Cerebellar nuclear complex (tissue), 1 donor: Measurements from ENCODE around the gene KPRP.

Experiments used
- DNase-seq, 2 experiments: peaks; one replicate each; lab custom pipeline; 2025; lab: John Stamatoyannopoulos, UW

The KPRP gene

DNA sequence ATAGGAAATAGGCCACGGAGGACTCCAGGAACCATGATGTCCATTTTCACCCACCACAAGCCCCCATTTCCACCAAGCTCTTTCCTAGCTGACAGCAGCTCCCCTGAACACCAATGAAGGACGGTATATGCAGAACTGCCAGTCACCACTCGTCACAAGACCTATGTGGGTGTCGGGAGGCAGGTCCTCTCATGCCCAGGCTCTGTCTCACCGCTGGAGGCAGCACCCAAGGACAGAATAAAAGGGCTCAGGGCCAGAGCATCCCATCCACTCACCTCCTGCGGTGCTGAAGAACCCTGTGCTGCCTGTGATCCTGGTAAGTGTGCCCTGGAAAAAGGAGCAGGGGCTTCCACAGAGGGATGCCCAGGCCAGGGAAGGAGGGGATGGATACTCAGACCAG, 17.1 kb downstream of the KPRP start, which contains the start of gene LCE1F:
TSS of gene LCE1F (plus strand) at position 266 of the 400 bp plus-strand sequence. CDS start 1,232 bp downstream, outside the sequence.
- DNase-seq: no peak

DNA sequence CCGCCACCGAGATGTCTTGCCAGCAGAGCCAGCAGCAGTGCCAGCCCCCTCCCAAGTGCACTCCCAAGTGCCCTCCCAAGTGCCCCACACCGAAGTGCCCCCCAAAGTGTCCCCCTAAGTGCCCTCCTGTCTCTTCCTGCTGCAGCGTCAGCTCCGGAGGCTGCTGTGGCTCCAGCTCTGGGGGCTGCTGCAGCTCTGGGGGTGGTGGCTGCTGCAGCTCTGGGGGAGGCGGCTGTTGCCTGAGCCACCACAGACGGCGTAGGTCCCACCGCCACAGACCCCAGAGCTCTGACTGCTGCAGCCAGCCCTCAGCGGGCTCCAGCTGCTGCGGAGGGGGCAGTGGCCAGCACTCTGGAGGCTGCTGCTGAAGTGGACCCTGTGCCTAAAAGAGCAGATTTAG, 18.5 kb downstream of the KPRP start:
- no peak for DNase-seq

DNA sequence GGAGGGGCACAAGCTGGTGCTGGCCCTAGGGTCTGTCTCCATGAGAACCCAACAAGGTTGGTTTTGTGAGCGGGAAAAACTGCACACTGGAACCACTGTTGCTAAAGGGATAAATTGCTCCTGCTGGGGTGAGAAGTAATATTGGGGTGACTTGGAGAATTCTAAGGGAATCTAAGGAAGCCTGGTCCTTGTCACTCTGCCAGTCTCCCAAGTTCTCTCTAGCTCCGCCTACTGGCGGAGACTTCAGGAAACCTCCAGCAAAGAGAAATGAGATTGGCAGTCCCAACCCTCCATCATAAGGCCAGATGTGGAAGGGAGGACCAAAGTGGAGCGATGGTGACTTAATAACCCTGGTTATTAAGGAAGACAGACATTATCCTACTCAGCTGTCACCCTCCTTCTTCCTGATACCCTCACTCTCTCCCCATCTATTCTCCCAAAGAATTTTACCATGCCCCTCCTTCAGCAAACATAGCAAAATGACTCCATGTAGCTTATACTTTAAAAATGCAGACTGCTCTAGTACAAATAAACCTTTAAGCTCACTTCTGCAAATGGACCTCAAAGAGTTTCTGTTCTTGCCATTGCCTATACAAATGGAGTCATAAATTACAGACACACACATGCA, 19.8 kb downstream of the KPRP start:
- no peak for DNase-seq

DNA sequence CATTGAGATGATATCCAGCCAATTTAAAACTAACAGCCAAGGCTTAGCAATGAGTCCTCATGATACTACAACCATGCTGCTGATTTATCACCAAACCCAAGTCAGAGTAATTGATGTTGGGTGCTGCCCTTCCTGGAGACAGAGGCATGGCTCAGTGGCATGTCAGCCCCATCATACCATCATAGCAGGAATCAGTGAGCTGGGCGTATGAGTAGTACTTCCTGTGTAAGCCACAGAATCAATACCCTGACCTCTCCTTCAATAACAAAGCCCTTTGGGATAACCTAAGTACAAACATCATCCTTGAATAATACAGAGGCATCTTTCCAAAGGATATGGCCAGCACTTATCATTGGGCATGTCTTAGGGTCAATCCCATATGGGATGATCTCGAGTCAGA, 25.3 kb downstream of the KPRP start:
- no peak for DNase-seq

GRCh38 chr1:152786077-152786476, 28.3 kb downstream of the KPRP start, which contains the start of gene LCE1E:
TSS of gene LCE1E (plus strand) at chr1:152786257. CDS start at chr1:152787300, 1,043 bp downstream.
- no peak for DNase-seq

- DNase-seq: no peak
Measured at GRCh38 chr1:152795686-152796085, 37.9 kb downstream of the KPRP start.

GRCh38 chr1:152796421-152796820, 38.6 kb downstream of the KPRP start, which contains the start of gene LCE1D:
TSS of gene LCE1D (plus strand) at chr1:152796721. CDS start at chr1:152797795, 1,074 bp downstream.
- no peak for DNase-seq

DNA sequence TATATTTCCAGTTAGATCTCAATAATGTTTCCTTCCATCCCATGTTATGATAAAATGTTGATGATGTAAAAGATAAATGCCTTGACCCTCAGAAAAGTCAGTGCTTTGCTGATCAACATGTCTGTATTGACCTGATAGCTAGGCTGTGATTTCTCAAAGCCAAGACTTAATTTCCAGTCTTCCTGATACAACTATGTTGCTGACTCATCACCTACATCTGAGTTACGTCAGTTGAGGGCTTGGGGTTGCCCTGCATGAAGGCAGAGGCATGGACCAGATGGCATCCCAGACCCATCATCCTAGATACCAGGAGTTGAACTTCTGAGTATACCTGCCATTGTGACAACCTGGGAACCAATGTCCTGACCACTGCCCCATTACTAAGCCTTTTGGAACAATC, 43.5 kb downstream of the KPRP start:
- DNase-seq: no peak

DNA sequence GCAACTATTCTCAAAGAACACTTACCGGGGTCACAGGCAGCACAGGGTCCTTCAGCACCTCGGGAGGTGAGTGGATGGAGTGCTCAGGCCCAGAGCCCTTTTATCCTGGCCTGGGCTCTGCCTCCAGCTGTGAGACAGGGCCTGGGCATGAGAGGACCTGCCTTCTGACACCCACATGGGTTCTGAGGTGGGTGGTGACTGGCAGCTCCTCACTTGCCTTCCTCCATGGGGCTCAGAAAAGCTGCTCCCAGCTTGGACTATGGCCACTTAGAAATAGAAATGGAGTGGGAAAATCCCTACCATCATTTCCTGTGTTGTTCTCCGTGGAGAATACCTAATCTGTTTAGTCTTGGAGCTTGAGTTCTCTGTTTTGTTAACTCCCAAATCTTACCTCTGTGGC, 48.8 kb downstream of the KPRP start, which contains the start of gene LCE1C:
TSS of gene LCE1C (minus strand) at position 76 of the 400 bp plus-strand sequence. CDS start 1,173 bp downstream, outside the sequence.
- no peak for DNase-seq

DNA sequence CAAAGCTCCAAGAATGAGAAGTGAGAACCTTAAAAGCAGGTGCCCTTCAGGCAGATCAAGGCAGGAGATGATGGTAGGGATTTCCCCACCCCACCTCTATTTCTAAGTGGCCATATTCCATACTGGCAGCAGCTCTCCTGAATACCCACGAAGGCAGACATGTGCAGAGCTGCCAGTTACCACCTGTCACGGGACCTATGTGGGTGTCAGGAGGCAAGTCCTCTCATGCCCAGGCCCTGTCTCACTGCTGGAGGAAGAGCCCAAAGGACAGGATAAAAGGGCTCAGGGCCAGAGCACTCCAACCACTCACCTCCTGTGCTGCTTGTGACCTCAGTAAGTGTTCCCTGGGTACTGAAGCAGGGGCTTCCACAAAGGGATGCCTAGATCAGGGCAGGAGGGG, 53.2 kb downstream of the KPRP start:
- DNase-seq: no peak
